ENCODE results near the gene GPR35. TPM values are rescaled to one million over a fixed set of nuclear protein-coding genes. Genes with fewer than 3 reads are reported as not detected.

The GPR35 gene
- total RNA-seq, 1 experiment from 2014 or later: 1.3 TPM

DNA sequence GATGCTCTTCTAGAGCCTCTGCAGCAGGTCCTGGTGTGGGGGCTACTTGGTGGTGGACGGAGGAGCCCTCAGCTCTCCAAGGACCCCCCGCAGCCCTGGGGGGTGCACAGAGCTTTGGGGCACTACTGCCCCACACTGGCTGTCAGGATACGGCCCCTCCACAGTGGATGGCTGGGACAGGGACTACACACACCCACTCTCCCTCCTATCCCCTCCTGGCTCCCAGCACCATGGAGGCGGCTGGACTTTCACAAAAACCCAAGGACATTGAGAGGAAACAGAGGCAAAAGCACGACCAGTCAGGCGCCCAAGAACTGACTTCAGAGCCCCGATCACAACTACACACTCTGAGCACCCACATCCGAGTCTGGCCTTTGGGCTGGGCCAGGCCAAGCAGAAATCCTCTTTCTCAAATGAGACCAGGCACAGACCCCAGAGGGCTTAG is 12.6 kb downstream of the GPR35 start:
- TF ChIP-seq, protein P1, sequence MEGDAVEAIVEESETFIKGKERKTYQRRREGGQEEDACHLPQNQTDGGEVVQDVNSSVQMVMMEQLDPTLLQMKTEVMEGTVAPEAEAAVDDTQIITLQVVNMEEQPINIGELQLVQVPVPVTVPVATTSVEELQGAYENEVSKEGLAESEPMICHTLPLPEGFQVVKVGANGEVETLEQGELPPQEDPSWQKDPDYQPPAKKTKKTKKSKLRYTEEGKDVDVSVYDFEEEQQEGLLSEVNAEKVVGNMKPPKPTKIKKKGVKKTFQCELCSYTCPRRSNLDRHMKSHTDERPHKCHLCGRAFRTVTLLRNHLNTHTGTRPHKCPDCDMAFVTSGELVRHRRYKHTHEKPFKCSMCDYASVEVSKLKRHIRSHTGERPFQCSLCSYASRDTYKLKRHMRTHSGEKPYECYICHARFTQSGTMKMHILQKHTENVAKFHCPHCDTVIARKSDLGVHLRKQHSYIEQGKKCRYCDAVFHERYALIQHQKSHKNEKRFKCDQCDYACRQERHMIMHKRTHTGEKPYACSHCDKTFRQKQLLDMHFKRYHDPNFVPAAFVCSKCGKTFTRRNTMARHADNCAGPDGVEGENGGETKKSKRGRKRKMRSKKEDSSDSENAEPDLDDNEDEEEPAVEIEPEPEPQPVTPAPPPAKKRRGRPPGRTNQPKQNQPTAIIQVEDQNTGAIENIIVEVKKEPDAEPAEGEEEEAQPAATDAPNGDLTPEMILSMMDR (IDR thresholded peaks at IDR 0.05): no peak
- TF ChIP-seq, protein P2, sequence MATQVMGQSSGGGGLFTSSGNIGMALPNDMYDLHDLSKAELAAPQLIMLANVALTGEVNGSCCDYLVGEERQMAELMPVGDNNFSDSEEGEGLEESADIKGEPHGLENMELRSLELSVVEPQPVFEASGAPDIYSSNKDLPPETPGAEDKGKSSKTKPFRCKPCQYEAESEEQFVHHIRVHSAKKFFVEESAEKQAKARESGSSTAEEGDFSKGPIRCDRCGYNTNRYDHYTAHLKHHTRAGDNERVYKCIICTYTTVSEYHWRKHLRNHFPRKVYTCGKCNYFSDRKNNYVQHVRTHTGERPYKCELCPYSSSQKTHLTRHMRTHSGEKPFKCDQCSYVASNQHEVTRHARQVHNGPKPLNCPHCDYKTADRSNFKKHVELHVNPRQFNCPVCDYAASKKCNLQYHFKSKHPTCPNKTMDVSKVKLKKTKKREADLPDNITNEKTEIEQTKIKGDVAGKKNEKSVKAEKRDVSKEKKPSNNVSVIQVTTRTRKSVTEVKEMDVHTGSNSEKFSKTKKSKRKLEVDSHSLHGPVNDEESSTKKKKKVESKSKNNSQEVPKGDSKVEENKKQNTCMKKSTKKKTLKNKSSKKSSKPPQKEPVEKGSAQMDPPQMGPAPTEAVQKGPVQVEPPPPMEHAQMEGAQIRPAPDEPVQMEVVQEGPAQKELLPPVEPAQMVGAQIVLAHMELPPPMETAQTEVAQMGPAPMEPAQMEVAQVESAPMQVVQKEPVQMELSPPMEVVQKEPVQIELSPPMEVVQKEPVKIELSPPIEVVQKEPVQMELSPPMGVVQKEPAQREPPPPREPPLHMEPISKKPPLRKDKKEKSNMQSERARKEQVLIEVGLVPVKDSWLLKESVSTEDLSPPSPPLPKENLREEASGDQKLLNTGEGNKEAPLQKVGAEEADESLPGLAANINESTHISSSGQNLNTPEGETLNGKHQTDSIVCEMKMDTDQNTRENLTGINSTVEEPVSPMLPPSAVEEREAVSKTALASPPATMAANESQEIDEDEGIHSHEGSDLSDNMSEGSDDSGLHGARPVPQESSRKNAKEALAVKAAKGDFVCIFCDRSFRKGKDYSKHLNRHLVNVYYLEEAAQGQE (IDR thresholded peaks at IDR 0.05; ENCODE audit: insufficient read depth in 1 of 2, low read depth in 2 of 2, low read length in 1 of 2): no peak
- TF ChIP-seq SIN3A (IDR thresholded peaks at IDR 0.05; ENCODE audit: borderline replicate concordance, insufficient read depth, low read depth, low read length) (no peak), TCF7L2 (IDR thresholded peaks at IDR 0.05; ENCODE audit: low read depth, low read length) (no peak), POLR2AphosphoS5 (IDR thresholded peaks at IDR 0.05; ENCODE audit: low read depth, low read length) (no peak)

DNA sequence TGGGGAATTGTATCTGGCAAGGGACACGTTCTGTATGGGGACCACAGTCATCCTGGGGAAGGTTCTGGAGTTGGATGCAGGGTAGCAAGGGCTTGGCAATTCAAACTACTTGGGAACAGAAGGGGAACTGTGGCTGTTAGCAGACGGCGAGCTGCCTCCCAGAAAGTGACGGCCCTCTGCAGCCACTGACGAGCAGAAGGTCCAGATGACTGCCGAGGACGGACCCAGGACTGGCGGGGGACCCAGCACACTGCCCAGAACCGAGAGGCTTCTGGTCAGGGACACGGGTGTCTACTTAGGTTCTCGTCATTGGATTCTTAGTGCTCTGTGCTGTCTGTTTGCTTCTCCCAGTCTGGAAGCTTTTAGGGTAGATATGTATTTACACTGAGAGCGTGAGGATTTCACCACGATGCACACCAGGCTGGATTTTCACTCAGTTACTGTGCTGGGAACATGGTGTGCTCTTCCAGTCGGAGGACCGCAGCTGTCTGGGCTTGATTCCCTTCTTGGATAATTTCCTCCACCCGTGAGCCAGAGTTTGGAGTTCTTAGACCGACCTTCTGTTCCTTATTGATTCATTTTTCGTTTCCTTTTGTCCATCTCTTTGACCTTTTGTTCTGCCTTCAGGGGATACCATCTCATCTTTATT is 13.4 kb downstream of the GPR35 start:
- ChIA-PET CTCF (no interaction called here), POLR2A (no interaction called here)
- TF ChIP-seq, protein P1 (IDR thresholded peaks at IDR 0.05): no peak
- no peak for TF ChIP-seq TCF7L2 (IDR thresholded peaks at IDR 0.05; ENCODE audit: low read depth, low read length)
- TF ChIP-seq POLR2AphosphoS5 (IDR thresholded peaks at IDR 0.05; ENCODE audit: low read depth, low read length): no peak
- TF ChIP-seq, protein P2 (IDR thresholded peaks at IDR 0.05; ENCODE audit: insufficient read depth in 1 of 2, low read depth in 2 of 2, low read length in 1 of 2): no peak
- Histone ChIP-seq H3K9me3 (ENCODE audit: control insufficient read depth, insufficient read depth, low read depth, low read length) (no peaks in the 10 kb centered on the region), H3K27me3 (ENCODE audit: control insufficient read depth, insufficient read depth, low read length) (no peaks in the 10 kb centered on the region), H3K4me1 (ENCODE audit: control insufficient read depth, insufficient read depth, low read length) (no peaks in the 10 kb centered on the region), H3K36me3 (ENCODE audit: control insufficient read depth, insufficient read depth, low read length) (no peaks in the 10 kb centered on the region), H3K27ac (ENCODE audit: low read length) (no peak overlapping the region), H3K4me3 (ENCODE audit: low read depth in 2 of 2, low read length in 2 of 2) (no peak overlapping the region)
- intact Hi-C loops (cut with micrococcal nuclease; ENCODE audit: unreplicated experiment): no loop called here
- DNase-seq (ENCODE audit: low read depth, low spot score): no peak
- in situ Hi-C loops (cut with HindIII; ENCODE audit: low pct_unique_long_range_greater_than_20kb, low sequenced_read_pairs): no loop called here
- no peak for ATAC-seq
- BruUV-seq (replicated peaks): no TSS peak

More for the DNA sequence above, 12.6 kb downstream of the GPR35 start:
- H3K27ac ChIP-seq (ENCODE audit: low read length): no peak overlapping the region
- POLR2A ChIA-PET: no interaction called here
- H3K27me3 ChIP-seq (ENCODE audit: control insufficient read depth, insufficient read depth, low read length): no peaks in the 10 kb centered on the region
- no peak overlapping the region for H3K4me3 ChIP-seq (ENCODE audit: low read depth in 2 of 2, low read length in 2 of 2)
- H3K4me1 ChIP-seq (ENCODE audit: control insufficient read depth, insufficient read depth, low read length): no peaks in the 10 kb centered on the region
- CTCF ChIA-PET: no interaction called here
- in situ Hi-C loops (cut with HindIII; ENCODE audit: low pct_unique_long_range_greater_than_20kb, low sequenced_read_pairs): no loop called here
- no peaks in the 10 kb centered on the region for H3K36me3 ChIP-seq (ENCODE audit: control insufficient read depth, insufficient read depth, low read length)
- intact Hi-C loops (cut with micrococcal nuclease; ENCODE audit: unreplicated experiment): no loop called here
- H3K9me3 ChIP-seq (ENCODE audit: control insufficient read depth, insufficient read depth, low read depth, low read length): no peaks in the 10 kb centered on the region
- BruUV-seq (replicated peaks): no TSS peak
- no peak for ATAC-seq
- DNase-seq (ENCODE audit: low read depth, low spot score): no peak

Data from Panc1 (cell line).